Esophagus muscularis mucosa (tissue), 4 donors: ENCODE measurements around the gene SLC52A3. TPM values are rescaled to one million over a fixed set of nuclear protein-coding genes. Genes with fewer than 3 reads are reported as not detected.

Source experiments
- DNase-seq: peaks from one replicate; pipeline ENCODE4 v3.0.0-alpha.2; 2017; ENCODE audit errors: extremely low spot score
- H3K27ac ChIP-seq, 4 donors: fragments of 200-600 bp; sonication (generic); replicated peaks in 1 of 4; 1 replicate in 3 of 4; 2 replicates in 1 of 4; pipeline ENCODE4 v1.5.1; 2016 to 2019; ENCODE audit warnings: mild to moderate bottlenecking in 1 of 4
- H3K27me3 ChIP-seq, 4 donors: fragments of 200-600 bp; sonication (generic); one replicate each; pipeline versions ENCODE4 v1.5.1 to v1.6.0; 2016 to 2019
- H3K36me3 ChIP-seq, 4 donors: fragments of 200-600 bp; sonication (generic); one replicate each; pipeline ENCODE4 v1.5.1; 2016 to 2019
- H3K4me1 ChIP-seq, 4 donors: fragments of 200-600 bp; sonication (generic); one replicate each; pipeline ENCODE4 v1.5.1; 2016 to 2019
- H3K4me3 ChIP-seq, 4 donors: fragments of 200-600 bp; sonication (generic); 1 replicate in 2 of 4; 2 replicates in 2 of 4; pipeline ENCODE4 v1.5.1; 2016 to 2019; ENCODE audit warnings: mild to moderate bottlenecking in 4 of 4, moderate library complexity in 1 of 4
- H3K9me3 ChIP-seq, 4 donors: fragments of 200-600 bp; sonication (generic); 1 replicate in 3 of 4; 2 replicates in 1 of 4; pipeline ENCODE4 v1.5.1; 2016 to 2019
- CTCF ChIP-seq, 3 experiments: fragments of 200-600 bp in 2 of 3; fragments of 450-650 bp in 1 of 3; sonication (generic) in 2 of 3; IDR thresholded peaks; one replicate each; pipeline ENCODE4 v1.5.1; 2017 to 2019; ENCODE audit warnings: antibody characterized with exemption in 3 of 3, mild to moderate bottlenecking in 2 of 3, moderate library complexity in 1 of 3
- EP300 ChIP-seq: sonication (generic); formaldehyde crosslinking; IDR thresholded peaks from one replicate; pipeline ENCODE4 v1.6.1; 2017; ENCODE audit warnings: antibody characterized with exemption
- POLR2A ChIP-seq: fragments of 450-650 bp; IDR thresholded peaks from one replicate; pipeline ENCODE4 v1.6.1; 2017; ENCODE audit warnings: antibody characterized with exemption, moderate library complexity, mild to moderate bottlenecking, low read depth
- POLR2AphosphoS5 ChIP-seq, 2 donors: sonication (generic); formaldehyde crosslinking; IDR thresholded peaks; one replicate each; pipeline ENCODE4 v1.6.1; 2017; ENCODE audit warnings: antibody characterized with exemption in 2 of 2
- WGBS: methylation state at CpG from one replicate; pipeline ENCODE4 v1.1.5; 2018; 5-methylcytosine and 5-hydroxymethylcytosine counted together
- intact Hi-C: fragments of 100-400 bp; cut with DNase I; formaldehyde crosslinking; loops from one replicate; pipeline ENCODE4 v1.15.1; 2023
- total RNA-seq, 4 donors: library from RNA; depleted of rRNA; stranded (reverse); fragments of >200 nt; gene quantifications; one replicate each; pipeline versions ENCODE4 v1.1.0 to v1.2.1, GENCODE V29; 2016

SLC52A3 gene
- total RNA-seq, 4 donors from 2014 or later = 1.5 to 2.2 (median 1.7) TPM; not detected in 1

- TF ChIP-seq POLR2AphosphoS5 (IDR thresholded peaks at IDR 0.05) (no peak), EP300 (no peak), POLR2A (no peak), CTCF (IDR thresholded peaks at IDR 0.05) (no peak)
- 47% methylated on average over 11 of the region's 11 CpGs for WGBS
- no peaks in the 10 kb centered on the region for H3K4me1 ChIP-seq
- H3K27ac ChIP-seq = no peak overlapping the region
- intact Hi-C loops = no loop called here
- no peaks in the 10 kb centered on the region for H3K36me3 ChIP-seq
- H3K9me3 ChIP-seq = peaks cover 0 to 1% (median 0%) of the 10 kb centered on the region in 4 donors
- H3K4me3 ChIP-seq = no peak overlapping the region
- peaks cover 0 to 81% (median 4%) of the 10 kb centered on the region in 4 donors for H3K27me3 ChIP-seq
- no peak for DNase-seq
These were observed 48.5 kb downstream of the SLC52A3 start for GRCh38 chr20:719816-720215.

GRCh38 chr20:719068-719467 is 49.2 kb downstream of the SLC52A3 start:
- peaks cover 0 to 78% (median 2%) of the 10 kb centered on the region in 4 donors for H3K27me3 ChIP-seq
- no peaks in the 10 kb centered on the region for H3K4me1 ChIP-seq
- WGBS = 95% methylated on average over 5 of the region's 5 CpGs
- H3K9me3 ChIP-seq = peaks cover 0 to 9% (median 0%) of the 10 kb centered on the region in 4 donors
- no peak overlapping the region for H3K27ac ChIP-seq
- H3K36me3 ChIP-seq = no peaks in the 10 kb centered on the region
- TF ChIP-seq POLR2A (no peak), EP300 (no peak), CTCF (IDR thresholded peaks at IDR 0.05) (no peak), POLR2AphosphoS5 (IDR thresholded peaks at IDR 0.05) (no peak)
- no peak for DNase-seq
- intact Hi-C loops = no loop called here
- no peak overlapping the region for H3K4me3 ChIP-seq

- Histone ChIP-seq H3K36me3 (no peaks in the 10 kb centered on the region), H3K27me3 (peaks cover 0 to 71% (median 0%) of the 10 kb centered on the region in 4 donors)
These were observed 50.5 kb downstream of the SLC52A3 start for GRCh38 chr20:717832-718231.

GRCh38 chr20:717271-717670 is 51.0 kb downstream of the SLC52A3 start:
- intact Hi-C loops = no loop called here
- H3K27me3 ChIP-seq = peaks cover 0 to 71% (median 0%) of the 10 kb centered on the region in 4 donors
- no peaks in the 10 kb centered on the region for H3K36me3 ChIP-seq
- no peak overlapping the region for H3K4me3 ChIP-seq
- H3K9me3 ChIP-seq = peaks cover 0 to 22% (median 9%) of the 10 kb centered on the region in 4 donors
- 79% methylated on average over 7 of the region's 7 CpGs for WGBS
- no peak for DNase-seq
- no peak overlapping the region for H3K27ac ChIP-seq
- TF ChIP-seq CTCF (IDR thresholded peaks at IDR 0.05) = no peak
- TF ChIP-seq POLR2AphosphoS5 (IDR thresholded peaks at IDR 0.05) = no peak
- no peak for TF ChIP-seq EP300
- TF ChIP-seq POLR2A = no peak
- H3K4me1 ChIP-seq = no peaks in the 10 kb centered on the region

More at GRCh38 chr20:717832-718231, 50.5 kb downstream of the SLC52A3 start:
- no peak for DNase-seq
- WGBS = 71% methylated on average over 5 of the region's 5 CpGs
- H3K9me3 ChIP-seq = peaks cover 0 to 17% (median 7%) of the 10 kb centered on the region in 4 donors
- no peak for TF ChIP-seq POLR2A
- no peak for TF ChIP-seq EP300
- TF ChIP-seq CTCF (IDR thresholded peaks at IDR 0.05) = no peak
- TF ChIP-seq POLR2AphosphoS5 (IDR thresholded peaks at IDR 0.05) = no peak
- H3K4me3 ChIP-seq = no peak overlapping the region
- intact Hi-C loops = no loop called here
- H3K27ac ChIP-seq = no peak overlapping the region
- no peaks in the 10 kb centered on the region for H3K4me1 ChIP-seq

- peaks cover 0 to 22% (median 9%) of the 10 kb centered on the region in 4 donors for H3K9me3 ChIP-seq
- H3K27ac ChIP-seq = no peak overlapping the region
- intact Hi-C loops = no loop called here
- H3K4me3 ChIP-seq = no peak overlapping the region
- TF ChIP-seq POLR2AphosphoS5 (IDR thresholded peaks at IDR 0.05) (no peak), POLR2A (no peak), CTCF (IDR thresholded peaks at IDR 0.05) (no peak), EP300 (no peak)
- H3K27me3 ChIP-seq = peaks cover 0 to 71% (median 16%) of the 10 kb centered on the region in 4 donors
- no peak for DNase-seq
- no peaks in the 10 kb centered on the region for H3K36me3 ChIP-seq
- peaks cover 0 to 9% (median 9%) of the 10 kb centered on the region in 4 donors for H3K4me1 ChIP-seq
- WGBS = 83% methylated on average over 2 of the region's 2 CpGs
These were observed 53.8 kb downstream of the SLC52A3 start for GRCh38 chr20:714453-714852.
